ENCODE results near the gene TRIM25.

DNA sequence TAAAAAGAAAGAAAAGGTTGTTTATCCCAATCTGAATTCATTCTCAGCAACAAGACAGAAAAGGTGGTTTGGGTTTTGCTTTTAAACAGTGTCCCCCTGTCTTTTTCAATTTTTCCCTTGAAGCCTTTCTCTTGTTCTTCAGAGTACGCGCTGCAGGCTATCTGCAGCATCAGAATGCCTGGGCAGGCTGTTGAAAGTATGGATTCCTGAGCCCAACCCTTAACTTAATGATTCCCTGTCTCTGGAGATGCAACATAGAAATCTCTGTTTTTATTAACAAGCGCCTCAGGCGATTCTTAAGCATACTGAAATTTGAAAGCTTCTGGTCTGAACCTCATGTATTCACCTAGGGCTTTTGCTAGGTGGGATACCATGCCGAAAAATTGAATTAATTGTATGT, 47.8 kb downstream of the TRIM25 start:
- no peak for TF ChIP-seq POLR2A (IDR thresholded peaks at IDR 0.05)
- TF ChIP-seq, protein P1, sequence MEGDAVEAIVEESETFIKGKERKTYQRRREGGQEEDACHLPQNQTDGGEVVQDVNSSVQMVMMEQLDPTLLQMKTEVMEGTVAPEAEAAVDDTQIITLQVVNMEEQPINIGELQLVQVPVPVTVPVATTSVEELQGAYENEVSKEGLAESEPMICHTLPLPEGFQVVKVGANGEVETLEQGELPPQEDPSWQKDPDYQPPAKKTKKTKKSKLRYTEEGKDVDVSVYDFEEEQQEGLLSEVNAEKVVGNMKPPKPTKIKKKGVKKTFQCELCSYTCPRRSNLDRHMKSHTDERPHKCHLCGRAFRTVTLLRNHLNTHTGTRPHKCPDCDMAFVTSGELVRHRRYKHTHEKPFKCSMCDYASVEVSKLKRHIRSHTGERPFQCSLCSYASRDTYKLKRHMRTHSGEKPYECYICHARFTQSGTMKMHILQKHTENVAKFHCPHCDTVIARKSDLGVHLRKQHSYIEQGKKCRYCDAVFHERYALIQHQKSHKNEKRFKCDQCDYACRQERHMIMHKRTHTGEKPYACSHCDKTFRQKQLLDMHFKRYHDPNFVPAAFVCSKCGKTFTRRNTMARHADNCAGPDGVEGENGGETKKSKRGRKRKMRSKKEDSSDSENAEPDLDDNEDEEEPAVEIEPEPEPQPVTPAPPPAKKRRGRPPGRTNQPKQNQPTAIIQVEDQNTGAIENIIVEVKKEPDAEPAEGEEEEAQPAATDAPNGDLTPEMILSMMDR (IDR thresholded peaks at IDR 0.05), result no peak
